GM20000 (cell line): ENCODE measurements around the gene FOXL2NB.

Experiments used
- DNase-seq: peaks from one replicate; pipeline ENCODE4 v3.0.0; 2012; ENCODE audit warnings: low spot score
- TF ChIP-seq, protein P1 (sequence below): IDR thresholded peaks from 2 replicates; pipeline ENCODE4 v1.5.1; 2012; ENCODE audit warnings: mild to moderate bottlenecking, control low read depth; ENCODE audit errors: extremely low read depth, missing control alignments

The FOXL2NB gene

GRCh38 chr3:138946663-138947494 lies at the start of gene FOXL2NB, which contains the start of gene FOXL2:
Gene FOXL2NB (plus strand): TSS chr3:138947217. CDS start chr3:138947365, 148 bp downstream.
Gene FOXL2 (minus strand): TSS chr3:138947137. CDS start chr3:138946722, 415 bp downstream.
- no peak for DNase-seq
- TF ChIP-seq, protein P1, sequence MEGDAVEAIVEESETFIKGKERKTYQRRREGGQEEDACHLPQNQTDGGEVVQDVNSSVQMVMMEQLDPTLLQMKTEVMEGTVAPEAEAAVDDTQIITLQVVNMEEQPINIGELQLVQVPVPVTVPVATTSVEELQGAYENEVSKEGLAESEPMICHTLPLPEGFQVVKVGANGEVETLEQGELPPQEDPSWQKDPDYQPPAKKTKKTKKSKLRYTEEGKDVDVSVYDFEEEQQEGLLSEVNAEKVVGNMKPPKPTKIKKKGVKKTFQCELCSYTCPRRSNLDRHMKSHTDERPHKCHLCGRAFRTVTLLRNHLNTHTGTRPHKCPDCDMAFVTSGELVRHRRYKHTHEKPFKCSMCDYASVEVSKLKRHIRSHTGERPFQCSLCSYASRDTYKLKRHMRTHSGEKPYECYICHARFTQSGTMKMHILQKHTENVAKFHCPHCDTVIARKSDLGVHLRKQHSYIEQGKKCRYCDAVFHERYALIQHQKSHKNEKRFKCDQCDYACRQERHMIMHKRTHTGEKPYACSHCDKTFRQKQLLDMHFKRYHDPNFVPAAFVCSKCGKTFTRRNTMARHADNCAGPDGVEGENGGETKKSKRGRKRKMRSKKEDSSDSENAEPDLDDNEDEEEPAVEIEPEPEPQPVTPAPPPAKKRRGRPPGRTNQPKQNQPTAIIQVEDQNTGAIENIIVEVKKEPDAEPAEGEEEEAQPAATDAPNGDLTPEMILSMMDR, result no peak

GRCh38 chr3:138898301-138898700 lies 48.7 kb upstream of the FOXL2NB start:
- TF ChIP-seq, protein P1, result no peak
- no peak for DNase-seq

- DNase-seq, result no peak
- TF ChIP-seq, protein P1, result no peak
Measured at GRCh38 chr3:138898708-138899107, 48.3 kb upstream of the FOXL2NB start.

DNA sequence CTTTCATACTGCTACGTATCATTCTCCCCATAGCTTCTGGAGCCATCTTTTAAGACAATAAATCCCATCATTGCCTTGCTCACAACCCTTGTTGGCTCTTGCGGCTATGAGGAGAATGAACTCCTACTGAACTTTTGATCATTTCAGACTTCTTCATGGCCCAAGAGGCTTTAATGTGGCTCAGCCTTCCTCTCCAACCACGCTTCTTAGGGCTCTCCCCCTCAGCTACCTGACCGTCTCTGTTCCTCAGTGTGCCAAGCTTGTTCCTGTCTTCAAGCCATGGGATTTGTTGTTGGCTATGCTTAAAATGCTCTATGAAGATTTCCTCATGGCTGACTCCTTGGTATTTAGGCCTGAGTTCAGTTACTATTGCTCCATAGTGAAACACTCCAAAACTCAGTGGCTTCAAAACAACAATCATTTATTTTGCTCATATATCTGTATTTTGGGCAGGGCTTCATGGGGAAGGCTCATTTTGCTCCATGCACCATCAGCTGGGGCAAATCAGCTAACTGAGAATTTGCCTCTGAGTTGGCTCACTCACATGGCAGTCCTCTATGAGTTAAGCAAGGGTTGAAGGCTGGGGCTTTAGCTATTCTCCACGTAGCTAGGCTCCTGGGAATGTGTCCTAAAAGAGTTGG lies 47.5 kb upstream of the FOXL2NB start:
- DNase-seq, result no peak
- TF ChIP-seq, protein P1, result no peak

DNA sequence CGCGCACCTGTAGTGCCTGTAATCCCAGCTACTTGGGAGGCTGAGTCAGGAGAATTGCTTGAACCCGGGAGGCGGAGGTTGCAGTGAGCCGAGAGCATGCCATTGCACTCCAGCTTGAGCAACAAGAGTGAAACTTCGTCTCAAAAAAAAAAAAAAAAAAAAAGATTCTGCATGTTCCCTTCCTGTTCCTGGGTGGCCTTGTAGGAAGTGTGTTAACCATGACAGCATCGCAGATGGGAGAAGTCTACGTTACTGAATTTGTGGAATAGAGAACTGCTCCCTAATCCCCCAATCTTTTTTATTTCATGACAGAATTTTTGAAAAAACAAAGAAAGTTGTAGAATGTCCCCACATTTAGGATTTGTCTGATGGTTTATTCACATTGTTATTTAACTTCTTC lies 45.5 kb upstream of the FOXL2NB start:
- TF ChIP-seq, protein P1, result no peak
- no peak for DNase-seq

- TF ChIP-seq, protein P1, result no peak
- no peak for DNase-seq
Measured at GRCh38 chr3:138902171-138902570, 44.8 kb upstream of the FOXL2NB start.

DNA sequence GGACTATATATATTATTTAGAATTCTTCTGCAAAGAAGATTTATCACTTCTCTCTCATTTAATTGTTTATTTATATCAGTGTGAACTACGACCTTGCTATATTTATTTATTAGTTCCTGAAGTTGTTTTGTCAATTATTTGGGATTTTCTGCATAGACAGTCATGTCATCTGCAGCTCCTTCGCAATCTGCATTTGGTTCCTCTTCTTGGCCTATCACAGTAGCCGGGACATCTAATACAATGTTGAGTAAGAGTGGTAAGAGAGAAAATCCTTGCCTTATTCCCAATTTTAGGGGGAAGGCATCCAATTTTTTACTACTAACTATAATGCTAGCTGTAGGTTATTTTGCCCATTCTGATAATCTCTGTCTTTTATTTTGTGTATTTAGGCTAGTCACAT lies 39.5 kb upstream of the FOXL2NB start:
- DNase-seq, result no peak
- TF ChIP-seq, protein P1, result no peak
